Right lobe of liver (tissue), 4 donors: ENCODE measurements around the gene MUSTN1.

Source experiments
- POLR2A ChIP-seq: fragments of 450-650 bp; IDR thresholded peaks from one replicate; pipeline ENCODE4 v1.6.1; 2017; ENCODE audit warnings: antibody characterized with exemption, mild to moderate bottlenecking
- TF ChIP-seq, protein P1 (sequence below), 4 donors: fragments of 200-600 bp in 3 of 4; fragments of 450-650 bp in 1 of 4; IDR thresholded peaks; one replicate each; pipeline versions ENCODE4 v1.5.1 to v1.8.0; 2016 to 2022; ENCODE audit warnings: antibody characterized with exemption in 4 of 4, mild to moderate bottlenecking in 2 of 4
- donor health status: DM: no; HTN: no; CAD: no.
- donor health status: DM: no; HTN: no; CAD: no.
- donor health status: DM: no; HTN: yes; CAD: no.

- TF ChIP-seq, protein P1, sequence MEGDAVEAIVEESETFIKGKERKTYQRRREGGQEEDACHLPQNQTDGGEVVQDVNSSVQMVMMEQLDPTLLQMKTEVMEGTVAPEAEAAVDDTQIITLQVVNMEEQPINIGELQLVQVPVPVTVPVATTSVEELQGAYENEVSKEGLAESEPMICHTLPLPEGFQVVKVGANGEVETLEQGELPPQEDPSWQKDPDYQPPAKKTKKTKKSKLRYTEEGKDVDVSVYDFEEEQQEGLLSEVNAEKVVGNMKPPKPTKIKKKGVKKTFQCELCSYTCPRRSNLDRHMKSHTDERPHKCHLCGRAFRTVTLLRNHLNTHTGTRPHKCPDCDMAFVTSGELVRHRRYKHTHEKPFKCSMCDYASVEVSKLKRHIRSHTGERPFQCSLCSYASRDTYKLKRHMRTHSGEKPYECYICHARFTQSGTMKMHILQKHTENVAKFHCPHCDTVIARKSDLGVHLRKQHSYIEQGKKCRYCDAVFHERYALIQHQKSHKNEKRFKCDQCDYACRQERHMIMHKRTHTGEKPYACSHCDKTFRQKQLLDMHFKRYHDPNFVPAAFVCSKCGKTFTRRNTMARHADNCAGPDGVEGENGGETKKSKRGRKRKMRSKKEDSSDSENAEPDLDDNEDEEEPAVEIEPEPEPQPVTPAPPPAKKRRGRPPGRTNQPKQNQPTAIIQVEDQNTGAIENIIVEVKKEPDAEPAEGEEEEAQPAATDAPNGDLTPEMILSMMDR (IDR thresholded peaks at IDR 0.05): no peak
- no peak for TF ChIP-seq POLR2A
These were observed 1.6 kb upstream of the MUSTN1 start for GRCh38 chr3:52836471-52836845.
